ENCODE data around the gene MIF4GD. TPM values are rescaled to one million over a fixed set of nuclear protein-coding genes. Genes with fewer than 3 reads are reported as not detected.
"Not testable (repeated sequence)": the region's sequence is repeated elsewhere in the genome, so short reads cannot be mapped to it uniquely, and the experiment has no call there.

The MIF4GD gene
- polyA plus RNA-seq, 4 donors, result 21.0 to 24.6 (median 22.9) TPM

- DNase-seq (ENCODE audit: low read depth in 4 of 4, low spot score in 3 of 4), result peak; percentile 94 to 96 (median 95)
These were observed 18.2 kb upstream of the MIF4GD start, which contains the start of gene SLC25A19 for GRCh38 chr17:75289115-75289831. TSS of gene SLC25A19 (minus strand) at chr17:75289433. CDS start at chr17:75286764, 2,669 bp downstream.

- no peak for DNase-seq (ENCODE audit: low read depth in 4 of 4, low spot score in 3 of 4)
These were observed 17.7 kb upstream of the MIF4GD start for GRCh38 chr17:75288770-75289114.

DNA sequence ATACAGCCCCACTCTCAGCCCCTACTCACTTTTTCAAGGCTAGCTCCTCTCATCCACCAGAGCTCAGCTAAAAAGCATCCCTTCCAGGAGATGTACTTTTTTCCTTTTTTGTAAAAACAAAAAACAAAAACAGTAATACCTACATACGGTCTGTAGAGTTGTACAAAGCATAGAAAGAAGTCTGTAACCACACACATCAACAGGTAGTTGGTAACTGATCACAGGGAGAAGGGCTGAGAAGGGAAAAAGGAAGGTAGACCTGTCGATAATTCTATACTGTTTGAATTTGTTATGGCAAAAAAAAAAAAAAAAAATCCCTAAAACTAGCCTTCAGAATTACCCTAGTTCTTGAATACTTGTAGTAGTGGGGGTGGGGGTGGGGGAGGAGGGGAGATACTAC, 17.3 kb upstream of the MIF4GD start:
- no peak for DNase-seq (ENCODE audit: low read depth in 4 of 4, low spot score in 3 of 4)

GRCh38 chr17:75287221-75287620, 16.2 kb upstream of the MIF4GD start:
- DNase-seq (ENCODE audit: low read depth in 4 of 4, low spot score in 3 of 4), result no peak

DNA sequence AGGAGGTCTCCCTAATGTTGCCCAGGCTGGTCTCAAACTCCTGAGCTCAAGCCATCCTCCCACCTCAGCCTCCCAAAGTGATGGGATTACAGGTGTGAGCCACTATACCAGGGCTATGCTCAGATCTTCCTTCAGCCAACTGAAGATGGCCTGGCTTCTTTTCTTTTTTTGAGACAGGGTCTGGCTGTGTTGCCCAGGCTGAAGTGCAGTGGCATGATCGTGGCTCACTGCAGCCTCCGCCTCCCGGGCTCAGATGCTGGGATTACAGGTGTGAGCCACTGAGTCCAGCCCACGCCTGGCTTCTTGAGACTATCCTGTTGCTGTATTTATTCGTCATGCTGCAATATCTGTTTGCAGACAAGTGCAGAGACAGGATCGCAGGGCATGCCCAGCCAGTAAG, 14.1 kb upstream of the MIF4GD start:
- no peak for DNase-seq (ENCODE audit: low read depth in 4 of 4, low spot score in 3 of 4)

GRCh38 chr17:75280189-75280588, 9.2 kb upstream of the MIF4GD start:
- not testable (repeated sequence) for DNase-seq (ENCODE audit: low read depth in 4 of 4, low spot score in 3 of 4)

GRCh38 chr17:75277664-75278071, 6.6 kb upstream of the MIF4GD start:
- DNase-seq (ENCODE audit: low read depth in 4 of 4, low spot score in 3 of 4), result no peak

- no peak for DNase-seq (ENCODE audit: low read depth in 4 of 4, low spot score in 3 of 4)
These were observed 3.1 kb upstream of the MIF4GD start for GRCh38 chr17:75273977-75274708.

DNA sequence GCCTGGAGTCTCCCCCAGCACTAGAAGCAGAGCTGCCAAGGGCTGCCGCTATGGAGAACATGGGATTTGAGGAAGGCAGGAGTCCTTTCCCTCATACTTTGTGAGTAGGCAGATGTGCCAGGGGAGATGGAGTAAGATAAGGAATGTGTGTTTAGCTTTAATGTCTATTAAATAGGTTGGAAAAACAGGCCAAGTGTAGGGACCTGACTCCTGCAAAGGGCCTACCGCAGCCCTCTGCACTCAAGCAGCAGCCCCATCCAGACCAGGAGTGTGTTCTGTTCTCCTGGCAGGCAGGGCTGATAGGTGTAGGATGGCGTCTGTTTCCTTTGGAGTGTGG, 1.8 kb upstream of the MIF4GD start:
- DNase-seq (ENCODE audit: low read depth in 4 of 4, low spot score in 3 of 4), result no peak

DNA sequence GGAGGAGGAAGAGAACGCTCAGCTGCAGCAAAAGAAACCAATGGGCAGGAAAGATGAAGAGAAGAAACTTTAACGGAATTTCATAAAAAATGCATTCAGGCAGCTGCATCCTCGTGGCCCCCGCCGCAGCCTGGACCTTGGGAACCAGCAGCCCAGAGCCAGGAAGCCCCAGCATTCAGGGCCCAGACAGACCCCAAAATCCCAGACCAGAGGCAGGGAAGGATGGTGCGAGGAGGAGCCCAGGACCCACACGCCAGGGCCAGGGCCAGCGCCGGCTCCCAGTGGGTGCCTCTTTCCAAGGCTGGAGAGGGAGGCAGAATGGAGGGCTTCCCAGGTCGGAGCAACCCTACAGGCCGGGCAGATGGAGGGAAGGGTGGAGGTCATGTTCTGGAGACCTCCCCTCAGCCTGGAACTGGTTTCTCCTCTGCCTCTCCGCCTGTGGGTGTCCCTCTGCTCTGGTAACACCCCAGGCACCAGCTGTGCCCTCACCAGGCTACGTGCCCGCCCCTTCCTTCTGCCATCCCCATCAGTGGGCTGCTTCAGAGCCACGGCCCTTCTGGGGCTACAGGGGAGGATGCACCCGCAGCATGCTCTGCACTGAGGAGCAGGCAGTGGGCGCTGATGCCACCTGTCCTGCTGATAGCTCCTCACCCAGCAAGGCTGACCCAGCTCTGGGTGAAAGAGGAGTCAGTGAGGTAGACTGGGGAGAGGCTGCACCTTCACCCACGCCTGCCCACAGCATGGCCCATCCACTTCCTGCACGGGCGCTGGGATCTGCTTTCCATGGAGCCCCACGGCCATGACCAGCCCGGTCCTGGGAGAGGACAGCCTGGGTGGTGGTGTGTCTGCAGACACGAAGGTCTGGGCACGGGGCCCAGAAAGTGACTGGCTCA, 1.2 kb upstream of the MIF4GD start:
- no peak for DNase-seq (ENCODE audit: low read depth in 4 of 4, low spot score in 3 of 4)

DNA sequence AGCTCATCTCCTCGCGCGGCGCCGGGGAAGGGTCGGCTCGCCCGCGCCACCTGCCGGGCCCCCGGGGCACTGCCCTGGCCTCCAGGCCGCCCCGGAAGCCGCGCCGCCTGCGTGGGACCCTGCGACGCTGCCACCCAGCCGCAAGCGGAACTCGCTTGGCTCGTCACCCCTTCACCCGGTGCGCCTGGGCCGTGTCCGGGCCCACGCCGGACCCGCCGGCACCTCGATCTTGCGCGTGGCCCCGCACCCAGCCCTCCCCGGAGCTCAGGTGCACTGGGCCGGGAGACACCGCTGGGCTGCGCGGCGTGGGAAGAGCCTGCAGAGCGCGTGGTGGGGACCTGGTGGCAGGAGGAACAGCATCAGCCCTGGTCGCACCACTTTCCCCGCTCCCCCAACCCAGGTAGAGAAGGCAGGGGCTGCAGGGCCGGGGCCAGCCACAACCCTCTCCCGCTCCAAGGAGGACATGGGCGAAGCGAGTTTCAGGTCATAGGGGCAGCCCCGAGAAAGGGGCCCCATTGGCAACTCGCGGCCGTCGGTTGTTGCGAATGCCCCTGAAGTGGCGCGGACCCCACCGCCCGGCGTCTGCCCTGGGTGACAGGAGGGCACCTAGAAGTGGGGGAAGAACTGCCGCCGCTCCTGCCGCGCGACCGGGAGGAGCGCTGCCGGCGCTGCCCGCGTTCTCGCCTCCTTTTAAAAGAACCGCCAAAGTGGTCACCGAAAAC, 363 bp upstream of the MIF4GD start:
- peak in 1 of 4 donors; percentile 70 for DNase-seq (ENCODE audit: low read depth in 4 of 4, low spot score in 3 of 4)

GRCh38 chr17:75270218-75270965, 639 bp downstream of the MIF4GD start:
- peak in 2 of 4 donors; percentile 33 to 50 for DNase-seq (ENCODE audit: low read depth in 4 of 4, low spot score in 3 of 4)

- DNase-seq (ENCODE audit: low read depth in 4 of 4, low spot score in 3 of 4), result no peak
These were observed 1.2 kb downstream of the MIF4GD start for GRCh38 chr17:75269844-75270217.

DNA sequence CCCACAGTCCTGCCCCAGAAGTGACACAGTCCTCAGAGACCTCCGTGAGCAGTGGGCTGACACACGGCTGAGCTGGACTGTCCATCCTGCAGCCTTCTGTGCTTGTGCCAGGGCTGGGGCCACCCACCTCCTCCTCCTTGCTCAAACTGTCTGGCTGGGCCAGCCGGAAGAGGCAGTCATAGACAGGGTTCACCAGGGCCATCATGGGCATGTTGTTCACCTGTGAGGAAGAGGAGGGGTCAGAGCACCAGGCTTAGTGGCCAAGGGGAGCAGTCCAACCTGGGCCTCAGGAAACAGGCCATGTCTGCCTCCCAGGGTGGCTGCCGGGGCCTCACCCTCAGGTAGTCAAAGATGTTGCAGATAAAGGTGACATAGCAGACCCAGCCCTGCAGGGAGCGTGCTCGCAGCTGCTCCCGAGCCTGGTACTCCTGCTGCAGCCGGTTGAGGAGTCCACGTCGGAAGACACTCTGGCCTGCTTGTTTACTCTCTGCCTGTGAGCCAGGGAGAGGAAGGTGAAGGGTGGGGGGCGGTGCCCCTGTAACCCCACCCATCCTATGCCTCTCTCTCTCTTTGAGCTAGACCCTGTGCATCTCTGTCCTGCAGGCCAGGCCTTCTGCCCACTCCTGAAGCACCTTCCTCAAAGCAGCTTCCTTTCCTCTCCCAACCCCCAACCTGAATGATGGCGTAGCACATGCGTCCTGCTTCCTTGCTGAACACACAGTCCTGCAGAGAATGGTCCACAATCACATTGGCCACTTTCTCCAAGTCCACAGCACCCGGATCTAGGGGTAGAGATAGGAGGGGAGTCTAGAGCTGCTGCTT, 3.4 kb downstream of the MIF4GD start:
- no peak for DNase-seq (ENCODE audit: low read depth in 4 of 4, low spot score in 3 of 4)

GRCh38 chr17:75267153-75267410, 3.9 kb downstream of the MIF4GD start:
- DNase-seq (ENCODE audit: low read depth in 4 of 4, low spot score in 3 of 4), result no peak

GRCh38 chr17:75266316-75267152, 4.5 kb downstream of the MIF4GD start:
- DNase-seq (ENCODE audit: low read depth in 4 of 4, low spot score in 3 of 4), result no peak

DNA sequence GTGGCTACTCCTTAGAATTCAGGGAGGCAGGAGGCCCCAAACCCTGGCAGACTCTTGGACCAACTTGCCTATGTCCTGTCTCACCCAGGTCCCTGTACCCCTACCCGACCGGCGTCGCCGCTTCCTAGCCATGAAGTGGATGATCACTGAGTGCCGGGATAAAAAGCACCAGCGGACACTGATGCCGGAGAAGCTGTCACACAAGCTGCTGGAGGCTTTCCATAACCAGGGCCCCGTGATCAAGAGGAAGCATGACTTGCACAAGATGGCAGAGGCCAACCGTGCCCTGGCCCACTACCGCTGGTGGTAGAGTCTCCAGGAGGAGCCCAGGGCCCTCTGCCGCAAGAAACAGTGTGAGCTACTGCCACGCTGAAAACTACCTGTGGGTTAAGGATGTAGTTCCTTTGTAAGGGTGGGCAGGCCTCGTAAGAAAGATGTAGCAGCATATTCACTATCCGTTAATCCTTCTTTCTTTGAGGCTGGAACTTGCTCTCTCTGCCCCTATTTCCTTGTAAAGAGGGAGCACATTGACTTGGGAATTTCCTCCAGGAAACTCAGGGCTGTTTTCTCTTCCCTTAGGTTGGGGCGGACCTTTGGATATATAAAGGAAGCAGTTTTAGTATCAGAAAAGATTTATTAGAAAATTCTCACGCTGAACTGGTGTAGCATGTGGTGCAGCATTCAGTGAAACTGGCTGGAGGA, 5.3 kb downstream of the MIF4GD start:
- DNase-seq (ENCODE audit: low read depth in 4 of 4, low spot score in 3 of 4), result no peak

DNA sequence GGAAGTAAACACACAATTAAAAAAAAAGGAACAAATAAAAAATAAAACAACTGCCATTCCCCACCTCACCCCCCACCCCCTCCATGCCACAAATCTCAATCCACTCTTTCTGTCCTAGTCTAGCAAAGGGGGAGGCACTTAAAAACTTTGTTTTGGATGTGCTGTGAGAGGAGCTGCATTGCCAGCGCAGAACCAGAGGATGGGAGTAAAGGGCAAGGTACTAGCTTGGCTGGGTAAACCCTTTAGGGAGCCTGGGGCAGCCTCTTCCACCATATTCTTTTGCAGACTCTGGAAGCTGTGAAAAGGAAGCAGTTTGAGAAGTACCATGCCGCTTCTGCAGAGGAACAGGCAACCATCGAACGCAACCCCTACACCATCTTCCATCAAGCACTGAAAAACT, 8.0 kb downstream of the MIF4GD start:
- no peak for DNase-seq (ENCODE audit: low read depth in 4 of 4, low spot score in 3 of 4)
